ENCODE results near the gene CDK16. TPM values are rescaled to one million over a fixed set of nuclear protein-coding genes. Genes with fewer than 3 reads are reported as not detected.

The CDK16 gene
- total and polyA plus RNA-seq, 2 of the 4 experiments (the other 2 are of a cell fraction), result 85.3 to 106 TPM

DNA sequence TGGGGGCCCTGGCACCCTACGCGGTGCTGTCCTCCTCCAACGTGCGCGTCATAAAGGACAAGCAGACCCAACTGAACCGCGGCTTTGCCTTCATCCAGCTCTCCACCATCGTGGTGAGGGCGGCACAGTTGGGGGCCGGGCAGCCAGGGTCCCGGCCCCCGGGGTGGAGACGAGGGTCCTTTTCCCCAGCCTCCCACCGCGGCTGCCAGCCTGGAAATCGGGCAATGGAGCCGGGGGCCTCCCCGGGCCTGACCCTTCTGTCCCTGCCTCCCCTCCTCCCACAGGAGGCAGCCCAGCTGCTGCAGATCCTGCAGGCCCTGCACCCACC is 38.6 kb upstream of the CDK16 start:
- no peak overlapping the region for H2BK20ac ChIP-seq (ENCODE audit: low read depth, low read length)
- H3K18ac ChIP-seq (ENCODE audit: low read depth, low read length), result no peak overlapping the region
- peaks cover 3% of the 10 kb centered on the region in 2 experiments; a peak in 1 of 4 replicates for H3K79me1 ChIP-seq (ENCODE audit: low read depth in 1 of 2, low read length in 2 of 2)
- no peak for ATAC-seq (ENCODE audit: low read depth)
- H3K27me3 ChIP-seq (ENCODE audit: control insufficient read depth, insufficient read depth, low read length), result peaks cover 21% of the 10 kb centered on the region; the same call in 1 of the 2 replicates
- intact Hi-C loops (cut with micrococcal nuclease) (no loop called here), in situ Hi-C loops (cut with MboI; ENCODE audit: low sequenced_read_pairs) (no loop called here), dilution Hi-C loops (cut with HindIII; ENCODE audit: low sequenced_read_pairs, unreplicated experiment) (no loop called here)
- no peak overlapping the region for H4K5ac ChIP-seq (ENCODE audit: low read depth, low read length)
- no peak overlapping the region for H3K14ac ChIP-seq (replicated peaks; ENCODE audit: low read depth, low read length)
- DNase-seq, result no peak
- H2AFZ ChIP-seq (replicated peaks; ENCODE audit: low read length, poor library complexity), result no peak overlapping the region
- H2BK15ac ChIP-seq (ENCODE audit: low read depth, low read length), result no peak overlapping the region
- H3K36me3 ChIP-seq (ENCODE audit: control insufficient read depth, insufficient read depth, low read length), result peaks cover 41% of the 10 kb centered on the region
- WGBS, 2 experiments (ENCODE audit: extremely low coverage in 2 of 2, insufficient read length in 1 of 2), result 80% methylated on average over 7 of the region's 18 CpGs; no CpG with 5 or more reads in 1 of the 2 experiments
- TF ChIP-seq, protein P1, sequence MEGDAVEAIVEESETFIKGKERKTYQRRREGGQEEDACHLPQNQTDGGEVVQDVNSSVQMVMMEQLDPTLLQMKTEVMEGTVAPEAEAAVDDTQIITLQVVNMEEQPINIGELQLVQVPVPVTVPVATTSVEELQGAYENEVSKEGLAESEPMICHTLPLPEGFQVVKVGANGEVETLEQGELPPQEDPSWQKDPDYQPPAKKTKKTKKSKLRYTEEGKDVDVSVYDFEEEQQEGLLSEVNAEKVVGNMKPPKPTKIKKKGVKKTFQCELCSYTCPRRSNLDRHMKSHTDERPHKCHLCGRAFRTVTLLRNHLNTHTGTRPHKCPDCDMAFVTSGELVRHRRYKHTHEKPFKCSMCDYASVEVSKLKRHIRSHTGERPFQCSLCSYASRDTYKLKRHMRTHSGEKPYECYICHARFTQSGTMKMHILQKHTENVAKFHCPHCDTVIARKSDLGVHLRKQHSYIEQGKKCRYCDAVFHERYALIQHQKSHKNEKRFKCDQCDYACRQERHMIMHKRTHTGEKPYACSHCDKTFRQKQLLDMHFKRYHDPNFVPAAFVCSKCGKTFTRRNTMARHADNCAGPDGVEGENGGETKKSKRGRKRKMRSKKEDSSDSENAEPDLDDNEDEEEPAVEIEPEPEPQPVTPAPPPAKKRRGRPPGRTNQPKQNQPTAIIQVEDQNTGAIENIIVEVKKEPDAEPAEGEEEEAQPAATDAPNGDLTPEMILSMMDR (conservative IDR thresholded peaks at IDR 0.05; ENCODE audit: low read depth, low read length), result no peak
- TF ChIP-seq CHD1 (IDR thresholded peaks at IDR 0.05; ENCODE audit: low read depth, low read length), result no peak
- no peak for TF ChIP-seq RAD21 (IDR thresholded peaks at IDR 0.05; ENCODE audit: low read length)
- no peak for TF ChIP-seq RCOR1 (IDR thresholded peaks at IDR 0.05; ENCODE audit: insufficient replicate concordance, low read length)
- TF ChIP-seq, protein P2, sequence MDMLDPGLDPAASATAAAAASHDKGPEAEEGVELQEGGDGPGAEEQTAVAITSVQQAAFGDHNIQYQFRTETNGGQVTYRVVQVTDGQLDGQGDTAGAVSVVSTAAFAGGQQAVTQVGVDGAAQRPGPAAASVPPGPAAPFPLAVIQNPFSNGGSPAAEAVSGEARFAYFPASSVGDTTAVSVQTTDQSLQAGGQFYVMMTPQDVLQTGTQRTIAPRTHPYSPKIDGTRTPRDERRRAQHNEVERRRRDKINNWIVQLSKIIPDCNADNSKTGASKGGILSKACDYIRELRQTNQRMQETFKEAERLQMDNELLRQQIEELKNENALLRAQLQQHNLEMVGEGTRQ (IDR thresholded peaks at IDR 0.05; ENCODE audit: low read depth, low read length), result no peak
- TF ChIP-seq POLR2A (IDR thresholded peaks at IDR 0.05; ENCODE audit: low read depth, low read length), result no peak
- no peak for TF ChIP-seq SMC3 (IDR thresholded peaks at IDR 0.05; ENCODE audit: low read depth, low read length)
- TF ChIP-seq MXI1 (IDR thresholded peaks at IDR 0.05; ENCODE audit: borderline replicate concordance, low read depth, low read length), result no peak
- TF ChIP-seq, protein P3, sequence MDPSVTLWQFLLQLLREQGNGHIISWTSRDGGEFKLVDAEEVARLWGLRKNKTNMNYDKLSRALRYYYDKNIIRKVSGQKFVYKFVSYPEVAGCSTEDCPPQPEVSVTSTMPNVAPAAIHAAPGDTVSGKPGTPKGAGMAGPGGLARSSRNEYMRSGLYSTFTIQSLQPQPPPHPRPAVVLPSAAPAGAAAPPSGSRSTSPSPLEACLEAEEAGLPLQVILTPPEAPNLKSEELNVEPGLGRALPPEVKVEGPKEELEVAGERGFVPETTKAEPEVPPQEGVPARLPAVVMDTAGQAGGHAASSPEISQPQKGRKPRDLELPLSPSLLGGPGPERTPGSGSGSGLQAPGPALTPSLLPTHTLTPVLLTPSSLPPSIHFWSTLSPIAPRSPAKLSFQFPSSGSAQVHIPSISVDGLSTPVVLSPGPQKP (IDR thresholded peaks at IDR 0.05; ENCODE audit: borderline replicate concordance, low read depth, low read length), result no peak
- TF ChIP-seq BHLHE40 (IDR thresholded peaks at IDR 0.05; ENCODE audit: low read depth, low read length), result no peak
- TF ChIP-seq NFE2L2 (IDR thresholded peaks at IDR 0.05; ENCODE audit: low read depth, low read length), result no peak
- TF ChIP-seq CEBPB (IDR thresholded peaks at IDR 0.05; ENCODE audit: low read depth, low read length), result no peak
- TF ChIP-seq RFX5 (IDR thresholded peaks at IDR 0.05; ENCODE audit: low read depth, low read length), result no peak
- no peak for TF ChIP-seq MAZ (IDR thresholded peaks at IDR 0.05; ENCODE audit: borderline replicate concordance, low read depth, low read length)
- no peak for TF ChIP-seq MAFK (IDR thresholded peaks at IDR 0.05; ENCODE audit: low read depth, low read length)
- H2BK120ac ChIP-seq (ENCODE audit: low read depth, low read length), result no peak overlapping the region
- H3K27ac ChIP-seq (ENCODE audit: insufficient read depth, low read length), result no peak overlapping the region
- H3K56ac ChIP-seq (ENCODE audit: extremely low read depth, insufficient read depth, low read length), result no peak overlapping the region
- no peak overlapping the region for H2AK5ac ChIP-seq (ENCODE audit: low read depth, low read length)
- ChIA-PET CTCF (no interaction called here), POLR2A (ENCODE audit: unreplicated experiment) (no interaction called here)
- no peaks in the 10 kb centered on the region for H4K20me1 ChIP-seq (ENCODE audit: insufficient read depth, low read length)
- H3K23ac ChIP-seq (ENCODE audit: low read depth, low read length), result no peak overlapping the region
- no TSS peak for BruUV-seq (replicated peaks)
- H2AK9ac ChIP-seq (replicated peaks; ENCODE audit: low read depth, low read length, poor library complexity), result no peak overlapping the region
- no peak overlapping the region for H4K91ac ChIP-seq (ENCODE audit: insufficient read depth, low read depth, low read length)
- H3K9me3 ChIP-seq (ENCODE audit: control insufficient read depth, insufficient read depth, low read length), result no peaks in the 10 kb centered on the region
- H3K4me3 ChIP-seq (ENCODE audit: insufficient read depth, low read depth, low read length), result no peak overlapping the region
- H3K4me2 ChIP-seq (ENCODE audit: low read depth, low read length), result no peak overlapping the region
- H3K4me1 ChIP-seq (ENCODE audit: control insufficient read depth, insufficient read depth, low read length), result no peaks in the 10 kb centered on the region
- H3K4ac ChIP-seq (ENCODE audit: low read depth, low read length), result no peak overlapping the region
- no peaks in the 10 kb centered on the region for H3K9me1 ChIP-seq (ENCODE audit: insufficient read depth, low read length)
- H2BK5ac ChIP-seq (ENCODE audit: low read depth, low read length, poor library complexity, severe bottlenecking), result no peak overlapping the region
- H3K9ac ChIP-seq (ENCODE audit: low read depth, low read length), result no peak overlapping the region
- H4K8ac ChIP-seq (ENCODE audit: low read depth in 2 of 2, low read length in 2 of 2), result no peak overlapping the region
